ENCODE measurements around the gene CADM1.

CADM1 gene

GRCh38 chr11:115157247-115157646 lies 347.0 kb downstream of the CADM1 start:
- no peak overlapping the region for H3K4me2 ChIP-seq (ENCODE audit: insufficient read depth, low read length)
- DNase-seq (no peak), ATAC-seq (ENCODE audit: insufficient read depth, low read depth) (no peak)
- no peak overlapping the region for H3K27ac ChIP-seq (ENCODE audit: low read length)
- H3K9me3 ChIP-seq (ENCODE audit: insufficient read depth, low read length, severe bottlenecking), result no peaks in the 10 kb centered on the region
- no peaks in the 10 kb centered on the region for H3K79me2 ChIP-seq (ENCODE audit: insufficient read depth, low read length)
- no peak overlapping the region for H3K9ac ChIP-seq (ENCODE audit: low read depth, low read length)
- TF ChIP-seq CTCF (IDR thresholded peaks at IDR 0.05; ENCODE audit: borderline replicate concordance, extremely low read depth, low read length, poor library complexity, severe bottlenecking), result no peak
- no peak for TF ChIP-seq EZH2 (IDR thresholded peaks at IDR 0.05; ENCODE audit: borderline replicate concordance, low read depth, low read length, severe bottlenecking)
- no peaks in the 10 kb centered on the region for H3K4me1 ChIP-seq (ENCODE audit: insufficient read depth, low read length)
- H3K36me3 ChIP-seq (ENCODE audit: insufficient read depth, low read length), result no peaks in the 10 kb centered on the region
- peaks cover 11% of the 10 kb centered on the region for H3K27me3 ChIP-seq (ENCODE audit: insufficient read depth, low read length, poor library complexity)
- H3K4me3 ChIP-seq (ENCODE audit: low read depth in 1 of 2, low read length in 2 of 2), result no peak overlapping the region
- no peak overlapping the region for H2AFZ ChIP-seq (ENCODE audit: low read depth, low read length)
- H4K20me1 ChIP-seq (ENCODE audit: insufficient read depth, low read length), result 0 out of 2 replicates have a peak, but pooled peaks cover 3% of the 10 kb centered on the region

- TF ChIP-seq EZH2 (IDR thresholded peaks at IDR 0.05; ENCODE audit: borderline replicate concordance, low read depth, low read length, severe bottlenecking) (no peak), CTCF (IDR thresholded peaks at IDR 0.05; ENCODE audit: borderline replicate concordance, extremely low read depth, low read length, poor library complexity, severe bottlenecking) (no peak)
- Histone ChIP-seq H3K9ac (ENCODE audit: low read depth, low read length) (no peak overlapping the region), H3K79me2 (ENCODE audit: insufficient read depth, low read length) (no peaks in the 10 kb centered on the region), H3K27me3 (ENCODE audit: insufficient read depth, low read length, poor library complexity) (peaks cover 11% of the 10 kb centered on the region), H3K9me3 (ENCODE audit: insufficient read depth, low read length, severe bottlenecking) (no peaks in the 10 kb centered on the region), H3K36me3 (ENCODE audit: insufficient read depth, low read length) (no peaks in the 10 kb centered on the region), H3K4me3 (ENCODE audit: low read depth in 1 of 2, low read length in 2 of 2) (no peak overlapping the region), H2AFZ (ENCODE audit: low read depth, low read length) (no peak overlapping the region), H4K20me1 (ENCODE audit: insufficient read depth, low read length) (0 out of 2 replicates have a peak, but pooled peaks cover 3% of the 10 kb centered on the region), H3K27ac (ENCODE audit: low read length) (no peak overlapping the region), H3K4me1 (ENCODE audit: insufficient read depth, low read length) (no peaks in the 10 kb centered on the region), H3K4me2 (ENCODE audit: insufficient read depth, low read length) (no peak overlapping the region)
- ATAC-seq (ENCODE audit: insufficient read depth, low read depth) (no peak), DNase-seq (no peak)
Measured at GRCh38 chr11:115155978-115156377, 348.2 kb downstream of the CADM1 start.

- Histone ChIP-seq H3K27me3 (ENCODE audit: insufficient read depth, low read length, poor library complexity) (peaks cover 11% of the 10 kb centered on the region), H3K4me3 (ENCODE audit: low read depth in 1 of 2, low read length in 2 of 2) (no peak overlapping the region), H3K27ac (ENCODE audit: low read length) (no peak overlapping the region), H3K9ac (ENCODE audit: low read depth, low read length) (no peak overlapping the region), H3K36me3 (ENCODE audit: insufficient read depth, low read length) (no peaks in the 10 kb centered on the region), H2AFZ (ENCODE audit: low read depth, low read length) (no peak overlapping the region), H3K4me1 (ENCODE audit: insufficient read depth, low read length) (no peaks in the 10 kb centered on the region), H4K20me1 (ENCODE audit: insufficient read depth, low read length) (0 out of 2 replicates have a peak, but pooled peaks cover 3% of the 10 kb centered on the region), H3K79me2 (ENCODE audit: insufficient read depth, low read length) (no peaks in the 10 kb centered on the region), H3K9me3 (ENCODE audit: insufficient read depth, low read length, severe bottlenecking) (no peaks in the 10 kb centered on the region), H3K4me2 (ENCODE audit: insufficient read depth, low read length) (no peak overlapping the region)
- DNase-seq, result no peak
- TF ChIP-seq CTCF (IDR thresholded peaks at IDR 0.05; ENCODE audit: borderline replicate concordance, extremely low read depth, low read length, poor library complexity, severe bottlenecking), result no peak
- TF ChIP-seq EZH2 (IDR thresholded peaks at IDR 0.05; ENCODE audit: borderline replicate concordance, low read depth, low read length, severe bottlenecking), result no peak
- ATAC-seq (ENCODE audit: insufficient read depth, low read depth), result no peak
Measured at GRCh38 chr11:115155320-115155719, 348.9 kb downstream of the CADM1 start.

GRCh38 chr11:115154355-115154736 lies 349.9 kb downstream of the CADM1 start:
- H3K27ac ChIP-seq (ENCODE audit: low read length), result no peak overlapping the region
- no peak overlapping the region for H2AFZ ChIP-seq (ENCODE audit: low read depth, low read length)
- no peak overlapping the region for H3K4me2 ChIP-seq (ENCODE audit: insufficient read depth, low read length)
- no peaks in the 10 kb centered on the region for H3K4me1 ChIP-seq (ENCODE audit: insufficient read depth, low read length)
- H3K9me3 ChIP-seq (ENCODE audit: insufficient read depth, low read length, severe bottlenecking), result no peaks in the 10 kb centered on the region
- H3K27me3 ChIP-seq (ENCODE audit: insufficient read depth, low read length, poor library complexity), result peaks cover 9% of the 10 kb centered on the region
- no peaks in the 10 kb centered on the region for H3K36me3 ChIP-seq (ENCODE audit: insufficient read depth, low read length)
- H4K20me1 ChIP-seq (ENCODE audit: insufficient read depth, low read length), result 0 out of 2 replicates have a peak, but pooled peaks cover 3% of the 10 kb centered on the region
- no peak overlapping the region for H3K9ac ChIP-seq (ENCODE audit: low read depth, low read length)
- DNase-seq (no peak), ATAC-seq (ENCODE audit: insufficient read depth, low read depth) (no peak)
- no peak overlapping the region for H3K4me3 ChIP-seq (ENCODE audit: low read depth in 1 of 2, low read length in 2 of 2)
- TF ChIP-seq EZH2 (IDR thresholded peaks at IDR 0.05; ENCODE audit: borderline replicate concordance, low read depth, low read length, severe bottlenecking) (no peak), CTCF (IDR thresholded peaks at IDR 0.05; ENCODE audit: borderline replicate concordance, extremely low read depth, low read length, poor library complexity, severe bottlenecking) (no peak)
- no peaks in the 10 kb centered on the region for H3K79me2 ChIP-seq (ENCODE audit: insufficient read depth, low read length)

All from DND-41 (cell line).